SK-N-SH (cell line): ENCODE measurements around the gene CCDC197.

Experiments used
- EP300 ChIP-seq, 2 experiments: IDR thresholded peaks; 2 replicates each; pipeline versions ENCODE4 v1.4.0 to v1.6.1; 2012; ENCODE audit warnings: borderline replicate concordance in 1 of 2, low read depth in 1 of 2, low read length in 1 of 2
- FOSL2 ChIP-seq: IDR thresholded peaks from 2 replicates; pipeline ENCODE4 v1.4.0; 2012; ENCODE audit warnings: low read depth, mild to moderate bottlenecking, moderate library complexity, borderline replicate concordance
- FOXM1 ChIP-seq: IDR thresholded peaks from 2 replicates; pipeline ENCODE4 v1.4.0; 2012; ENCODE audit warnings: low read depth, mild to moderate bottlenecking
- POLR2AphosphoS5 ChIP-seq: IDR thresholded peaks from 2 replicates; pipeline ENCODE4 v1.6.1; 2012; ENCODE audit warnings: low read depth, low read length
- RCOR1 ChIP-seq: fragments of 150-350 bp; IDR thresholded peaks from 2 replicates; pipeline ENCODE4 v1.6.1; 2017; ENCODE audit warnings: antibody characterized with exemption, low read length
- TF ChIP-seq, protein P1 (sequence below): fragments of 150-350 bp; IDR thresholded peaks from 2 replicates; pipeline ENCODE4 v1.6.1; 2017; ENCODE audit warnings: antibody characterized with exemption, low read length, low read depth, borderline replicate concordance
- TF ChIP-seq, protein P2 (sequence below): fragments of 200-600 bp; sonication (generic); IDR thresholded peaks from 2 replicates; pipeline ENCODE4 v1.6.1; 2017; ENCODE audit warnings: antibody characterized with exemption, mild to moderate bottlenecking, moderate library complexity

DNA sequence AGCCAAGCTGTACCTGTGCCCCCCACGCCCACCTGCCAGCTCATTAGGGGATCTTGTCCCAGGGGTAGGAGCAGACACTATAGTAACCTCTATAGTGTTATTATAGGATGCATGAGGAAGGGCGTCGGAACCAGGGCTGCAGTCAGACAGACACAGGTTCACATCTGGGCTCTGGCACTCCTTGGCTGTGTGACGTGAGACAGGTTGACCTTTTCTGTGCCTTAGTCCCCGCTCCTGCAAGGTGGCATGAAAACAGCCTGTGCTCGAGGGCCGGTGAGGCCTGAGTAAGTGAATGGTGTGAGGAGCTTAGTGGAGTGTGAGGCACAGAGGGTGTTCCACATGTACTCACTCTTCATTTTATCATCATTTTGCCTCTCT lies 39.8 kb upstream of the CCDC197 start:
- TF ChIP-seq, protein P1, sequence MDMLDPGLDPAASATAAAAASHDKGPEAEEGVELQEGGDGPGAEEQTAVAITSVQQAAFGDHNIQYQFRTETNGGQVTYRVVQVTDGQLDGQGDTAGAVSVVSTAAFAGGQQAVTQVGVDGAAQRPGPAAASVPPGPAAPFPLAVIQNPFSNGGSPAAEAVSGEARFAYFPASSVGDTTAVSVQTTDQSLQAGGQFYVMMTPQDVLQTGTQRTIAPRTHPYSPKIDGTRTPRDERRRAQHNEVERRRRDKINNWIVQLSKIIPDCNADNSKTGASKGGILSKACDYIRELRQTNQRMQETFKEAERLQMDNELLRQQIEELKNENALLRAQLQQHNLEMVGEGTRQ = no peak
- TF ChIP-seq FOSL2 (no peak), FOXM1 (no peak), EP300 (IDR thresholded peaks at IDR 0.05; ENCODE audit: borderline replicate concordance in 1 of 2, low read depth in 1 of 2, low read length in 1 of 2) (no peak), POLR2AphosphoS5 (no peak), RCOR1 (no peak)
- TF ChIP-seq, protein P2, sequence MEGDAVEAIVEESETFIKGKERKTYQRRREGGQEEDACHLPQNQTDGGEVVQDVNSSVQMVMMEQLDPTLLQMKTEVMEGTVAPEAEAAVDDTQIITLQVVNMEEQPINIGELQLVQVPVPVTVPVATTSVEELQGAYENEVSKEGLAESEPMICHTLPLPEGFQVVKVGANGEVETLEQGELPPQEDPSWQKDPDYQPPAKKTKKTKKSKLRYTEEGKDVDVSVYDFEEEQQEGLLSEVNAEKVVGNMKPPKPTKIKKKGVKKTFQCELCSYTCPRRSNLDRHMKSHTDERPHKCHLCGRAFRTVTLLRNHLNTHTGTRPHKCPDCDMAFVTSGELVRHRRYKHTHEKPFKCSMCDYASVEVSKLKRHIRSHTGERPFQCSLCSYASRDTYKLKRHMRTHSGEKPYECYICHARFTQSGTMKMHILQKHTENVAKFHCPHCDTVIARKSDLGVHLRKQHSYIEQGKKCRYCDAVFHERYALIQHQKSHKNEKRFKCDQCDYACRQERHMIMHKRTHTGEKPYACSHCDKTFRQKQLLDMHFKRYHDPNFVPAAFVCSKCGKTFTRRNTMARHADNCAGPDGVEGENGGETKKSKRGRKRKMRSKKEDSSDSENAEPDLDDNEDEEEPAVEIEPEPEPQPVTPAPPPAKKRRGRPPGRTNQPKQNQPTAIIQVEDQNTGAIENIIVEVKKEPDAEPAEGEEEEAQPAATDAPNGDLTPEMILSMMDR = no peak
